ENCODE data around the gene FBLN2.

GRCh38 chr3:13647298-13648059 is 98.6 kb downstream of the FBLN2 start:
- no peak for TF ChIP-seq ZNF253 (CRISPR knock-in tag; IDR thresholded peaks at IDR 0.05; ENCODE audit: borderline replicate concordance)
- no peak for TF ChIP-seq MTA3 (CRISPR knock-in tag; IDR thresholded peaks at IDR 0.05)
- no peak for TF ChIP-seq ZFP37 (CRISPR knock-in tag; IDR thresholded peaks at IDR 0.05; ENCODE audit: borderline replicate concordance)
- TF ChIP-seq NFIC (IDR thresholded peaks at IDR 0.05; ENCODE audit: low read length) = no peak
- no peak for TF ChIP-seq HDAC2 (CRISPR knock-in tag; IDR thresholded peaks at IDR 0.05)
- no peak for TF ChIP-seq POLR2A (IDR thresholded peaks at IDR 0.05; ENCODE audit: insufficient read depth in 1 of 2, low read depth in 2 of 2, low read length in 2 of 2)
- TF ChIP-seq SIN3B (IDR thresholded peaks at IDR 0.05; ENCODE audit: low read length) = no peak
- no peak for TF ChIP-seq MIER3 (CRISPR knock-in tag; IDR thresholded peaks at IDR 0.05; ENCODE audit: borderline replicate concordance)

All from HepG2 (cell line).